ENCODE data around the gene ADNP.

DNA sequence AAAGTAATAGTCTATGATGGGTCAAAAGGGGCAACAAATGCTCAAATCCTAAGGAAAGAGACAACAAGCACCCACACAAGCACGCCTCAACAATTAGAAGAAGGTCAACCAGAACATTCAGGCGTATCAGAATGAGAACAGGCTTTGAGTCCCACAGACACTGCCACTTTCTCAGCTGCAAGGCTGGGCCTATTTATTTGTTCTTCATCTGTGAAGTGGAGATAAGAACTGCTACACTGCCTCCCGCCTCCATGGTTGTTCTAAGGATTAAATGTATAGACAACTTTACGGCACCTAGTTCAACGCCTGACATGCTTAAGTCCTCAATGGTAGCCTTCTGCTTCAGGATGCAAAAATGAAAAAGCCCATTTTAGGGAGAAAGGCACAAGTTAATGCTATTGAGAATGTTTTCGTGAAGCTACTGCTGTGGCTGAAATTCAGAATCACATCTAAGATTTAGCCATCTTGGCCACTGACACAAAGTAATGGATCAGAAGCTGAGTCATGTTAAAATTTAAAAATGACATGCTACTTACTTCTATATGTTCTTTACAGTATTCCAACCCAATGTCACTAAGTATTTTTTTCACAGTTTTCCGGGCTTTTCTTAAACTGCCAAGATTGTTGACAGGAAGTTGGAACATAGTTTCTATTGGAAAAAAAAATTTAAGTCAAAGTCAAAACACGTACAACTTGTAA lies 27.7 kb downstream of the ADNP start:
- TF ChIP-seq, protein P1, sequence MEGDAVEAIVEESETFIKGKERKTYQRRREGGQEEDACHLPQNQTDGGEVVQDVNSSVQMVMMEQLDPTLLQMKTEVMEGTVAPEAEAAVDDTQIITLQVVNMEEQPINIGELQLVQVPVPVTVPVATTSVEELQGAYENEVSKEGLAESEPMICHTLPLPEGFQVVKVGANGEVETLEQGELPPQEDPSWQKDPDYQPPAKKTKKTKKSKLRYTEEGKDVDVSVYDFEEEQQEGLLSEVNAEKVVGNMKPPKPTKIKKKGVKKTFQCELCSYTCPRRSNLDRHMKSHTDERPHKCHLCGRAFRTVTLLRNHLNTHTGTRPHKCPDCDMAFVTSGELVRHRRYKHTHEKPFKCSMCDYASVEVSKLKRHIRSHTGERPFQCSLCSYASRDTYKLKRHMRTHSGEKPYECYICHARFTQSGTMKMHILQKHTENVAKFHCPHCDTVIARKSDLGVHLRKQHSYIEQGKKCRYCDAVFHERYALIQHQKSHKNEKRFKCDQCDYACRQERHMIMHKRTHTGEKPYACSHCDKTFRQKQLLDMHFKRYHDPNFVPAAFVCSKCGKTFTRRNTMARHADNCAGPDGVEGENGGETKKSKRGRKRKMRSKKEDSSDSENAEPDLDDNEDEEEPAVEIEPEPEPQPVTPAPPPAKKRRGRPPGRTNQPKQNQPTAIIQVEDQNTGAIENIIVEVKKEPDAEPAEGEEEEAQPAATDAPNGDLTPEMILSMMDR (IDR thresholded peaks at IDR 0.05): no peak
- TF ChIP-seq POLR2A (IDR thresholded peaks at IDR 0.05): no peak
